Umbilical cord (tissue), 2 donors: ENCODE measurements around the gene NRP1. TPM values are rescaled to one million over a fixed set of nuclear protein-coding genes. Genes with fewer than 3 reads are reported as not detected.

ENCODE experiments used
- DNase-seq: peaks from one replicate; pipeline ENCODE4 v3.0.0-alpha.2; 2015; ENCODE audit warnings: low spot score
- total RNA-seq: library from RNA; depleted of rRNA; stranded (reverse); fragments of >200 nt; gene quantifications from one replicate; pipeline ENCODE4 v1.2.3, GENCODE V29; 2014; ENCODE audit warnings: low replicate concordance; ENCODE audit not compliant: insufficient read depth

NRP1 gene
- total RNA-seq, 1 donor from 2014 or later, result 73.7 TPM

GRCh38 chr10:33291053-33291592 lies 43.3 kb downstream of the NRP1 start:
- DNase-seq, result no peak

- no peak for DNase-seq
Observed at GRCh38 chr10:33290321-33291052, 44.0 kb downstream of the NRP1 start.

- no peak for DNase-seq
Observed at GRCh38 chr10:33289776-33290175, 44.7 kb downstream of the NRP1 start.

GRCh38 chr10:33288127-33288526 lies 46.3 kb downstream of the NRP1 start:
- no peak for DNase-seq

GRCh38 chr10:33287112-33287511 lies 47.4 kb downstream of the NRP1 start:
- no peak for DNase-seq

GRCh38 chr10:33286157-33286934 lies 48.1 kb downstream of the NRP1 start:
- DNase-seq, result no peak

- DNase-seq, result no peak
Observed at GRCh38 chr10:33284945-33285344, 49.5 kb downstream of the NRP1 start.

- no peak for DNase-seq
Observed at GRCh38 chr10:33279811-33280602, 54.5 kb downstream of the NRP1 start.

GRCh38 chr10:33279276-33279675 lies 55.2 kb downstream of the NRP1 start:
- DNase-seq, result peak; percentile 68

- peak; percentile 58 for DNase-seq
Observed at GRCh38 chr10:33278198-33278597, 56.3 kb downstream of the NRP1 start.

- DNase-seq, result no peak
Observed at GRCh38 chr10:33277135-33277536, 57.3 kb downstream of the NRP1 start.

- DNase-seq, result no peak
Observed at GRCh38 chr10:33276282-33276923, 58.1 kb downstream of the NRP1 start.

- no peak for DNase-seq
Observed at GRCh38 chr10:33274096-33274785, 60.2 kb downstream of the NRP1 start.

- peak; percentile 85 for DNase-seq
Observed at GRCh38 chr10:33273295-33274002, 61.0 kb downstream of the NRP1 start.

GRCh38 chr10:33272635-33273034 lies 61.8 kb downstream of the NRP1 start:
- no peak for DNase-seq

- DNase-seq, result peak; percentile 44
Observed at GRCh38 chr10:33271969-33272583, 62.4 kb downstream of the NRP1 start.

GRCh38 chr10:33270971-33271370 lies 63.5 kb downstream of the NRP1 start:
- DNase-seq, result no peak

- no peak for DNase-seq
Observed at GRCh38 chr10:33267708-33268107, 66.8 kb downstream of the NRP1 start.

- DNase-seq, result no peak
Observed at GRCh38 chr10:33265621-33266020, 68.8 kb downstream of the NRP1 start.

GRCh38 chr10:33263453-33263852 lies 71.0 kb downstream of the NRP1 start:
- DNase-seq, result no peak
